IPS DF 6.9 (cell line): ENCODE data around the gene CPXM1.
"Not testable (repeated sequence)": the region's sequence is repeated elsewhere in the genome, so short reads cannot be mapped to it uniquely, and the experiment has no call there.

Experiments
- DNase-seq: peaks from one replicate; pipeline ENCODE4 v3.0.0-alpha.2; 2013; ENCODE audit warnings: low read depth, low spot score
- H3K27ac ChIP-seq: one replicate; pipeline ENCODE4 v1.5.1; 2013; ENCODE audit warnings: low read length, control low read depth
- H3K27me3 ChIP-seq: 2 replicates; pipeline ENCODE4 v1.6.1; 2013; ENCODE audit warnings: mild to moderate bottlenecking, low read length; ENCODE audit not compliant: control insufficient read depth, insufficient read depth
- H3K36me3 ChIP-seq: 2 replicates; pipeline ENCODE4 v1.6.1; 2013; ENCODE audit warnings: low read length; ENCODE audit not compliant: control insufficient read depth, insufficient read depth
- H3K4me1 ChIP-seq: 2 replicates; pipeline ENCODE4 v1.6.1; 2013; ENCODE audit warnings: low read length; ENCODE audit not compliant: control insufficient read depth, insufficient read depth
- H3K4me3 ChIP-seq: 2 replicates; pipeline ENCODE4 v1.5.1; 2013; ENCODE audit warnings: mild to moderate bottlenecking, low read length
- H3K9me3 ChIP-seq: 2 replicates; pipeline ENCODE4 v1.6.1; 2013; ENCODE audit warnings: low read length, inconsistent platforms; ENCODE audit not compliant: control insufficient read depth, insufficient read depth
- WGBS: extraction: QIAGEN DNeasy Blood & Tissue Kit; methylation state at CpG from one replicate; pipeline ENCODE4 v1.1.7; 2013; ENCODE audit warnings: mixed read lengths, missing lambda C conversion rate; ENCODE audit not compliant: insufficient read length, insufficient coverage; 5-methylcytosine and 5-hydroxymethylcytosine counted together

CPXM1 gene

DNA sequence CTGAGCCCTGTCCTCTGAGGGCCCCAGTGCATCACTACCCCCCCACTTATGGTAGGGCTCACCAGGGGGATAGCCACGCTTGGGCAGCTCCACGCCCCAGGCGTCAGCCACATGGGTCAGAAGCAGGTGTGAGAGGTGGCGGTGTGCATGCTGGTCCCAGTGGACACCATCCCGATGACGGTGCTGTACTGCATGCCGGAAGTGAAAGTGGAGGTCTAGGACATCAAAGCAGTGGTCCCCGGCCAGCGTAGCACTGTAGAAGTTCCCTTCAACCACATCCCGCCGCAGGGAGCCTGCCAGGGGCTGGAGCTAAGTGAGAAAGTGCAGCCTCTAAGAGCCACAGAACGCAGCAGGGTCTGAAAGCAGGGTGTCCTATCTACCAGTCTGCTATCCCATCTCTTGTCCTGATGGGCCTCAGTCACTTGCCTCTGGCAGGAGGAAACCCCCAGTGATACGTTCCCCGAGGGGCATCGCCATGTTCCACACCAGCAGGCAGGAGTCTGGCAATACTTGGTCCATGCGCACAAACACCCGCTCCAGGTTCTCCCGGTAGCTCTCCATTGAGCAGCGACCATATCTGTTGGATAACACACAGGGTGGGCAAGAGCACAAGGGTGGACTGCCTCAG, 37.9 kb upstream of the CPXM1 start:
- Histone ChIP-seq H3K27ac (no peak overlapping the region), H3K9me3 (no peaks in the 10 kb centered on the region)
- WGBS, result no CpG with 5 or more reads among the region's 19 CpGs

DNA sequence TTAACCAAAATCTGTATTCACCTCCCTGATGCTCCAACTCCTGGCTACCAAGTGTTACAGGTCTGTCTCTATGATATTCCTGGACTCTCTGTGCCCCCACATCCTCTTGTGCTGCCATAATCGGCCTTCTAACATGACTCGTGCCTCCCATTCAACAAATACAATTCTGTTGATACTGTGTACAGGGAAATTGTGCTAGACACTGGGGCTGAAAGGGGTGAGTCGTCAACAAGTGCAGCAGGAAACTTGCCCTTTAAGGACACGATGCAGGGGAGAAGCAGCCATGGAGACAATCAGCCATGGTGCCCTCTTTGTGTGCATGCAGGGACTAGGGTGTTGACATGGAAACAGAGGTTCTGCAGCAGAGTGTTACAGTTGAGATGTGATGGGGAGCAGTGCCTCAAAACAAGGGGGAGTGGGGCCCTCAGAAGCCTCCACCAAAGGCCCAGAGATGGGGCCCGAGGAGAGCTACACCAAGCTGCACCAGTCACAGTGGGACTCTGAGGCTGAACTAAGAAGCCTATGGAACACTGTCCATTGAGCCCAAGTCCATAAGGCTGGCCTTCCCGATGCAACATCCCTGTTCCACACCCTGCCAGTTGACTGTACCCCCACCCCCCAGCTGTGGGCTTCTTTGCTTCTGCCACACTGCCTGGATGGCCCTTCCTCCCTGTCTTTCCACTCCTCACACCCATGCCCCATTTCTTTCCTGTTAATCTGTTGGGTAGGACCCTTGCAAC, 37.0 kb upstream of the CPXM1 start:
- Histone ChIP-seq H3K27me3 (no peaks in the 10 kb centered on the region; the same call in 1 of the 2 replicates), H3K27ac (no peak overlapping the region), H3K4me3 (no peak overlapping the region), H3K36me3 (peaks cover 5% of the 10 kb centered on the region; the same call in 1 of the 2 replicates), H3K4me1 (peaks cover 3% of the 10 kb centered on the region; the same call in 1 of the 2 replicates), H3K9me3 (no peaks in the 10 kb centered on the region)
- no CpG with 5 or more reads among the region's 6 CpGs for WGBS
- no peak for DNase-seq

More for the DNA sequence above, 37.9 kb upstream of the CPXM1 start:
- no peaks in the 10 kb centered on the region; the same call in 1 of the 2 replicates for H3K27me3 ChIP-seq
- peaks cover 5% of the 10 kb centered on the region; the same call in 1 of the 2 replicates for H3K36me3 ChIP-seq
- no peak for DNase-seq
- no peak overlapping the region for H3K4me3 ChIP-seq
- H3K4me1 ChIP-seq, result peaks cover 3% of the 10 kb centered on the region; the same call in 1 of the 2 replicates

DNA sequence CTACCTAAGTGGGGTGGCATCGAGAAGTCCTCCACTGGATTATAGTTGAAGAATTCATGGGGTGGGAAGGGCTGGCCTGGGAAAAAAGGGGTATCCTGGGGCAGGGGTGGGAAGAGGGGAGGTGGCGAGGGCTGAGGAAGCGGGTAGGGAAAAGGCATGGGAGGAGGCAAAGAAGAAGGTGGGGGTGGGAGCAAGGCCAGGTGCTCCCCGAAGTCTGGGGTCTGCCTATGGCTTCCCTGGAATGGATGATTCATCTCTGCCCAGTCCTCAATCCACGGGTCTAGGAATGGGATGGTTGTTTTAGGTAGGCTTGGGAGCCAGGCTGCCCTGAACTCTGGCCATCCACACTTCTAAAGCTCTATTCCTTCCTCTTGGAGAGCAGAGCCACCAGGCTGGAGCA, 35.6 kb upstream of the CPXM1 start:
- DNase-seq, result no peak
- Histone ChIP-seq H3K9me3 (no peaks in the 10 kb centered on the region), H3K36me3 (peaks cover 5% of the 10 kb centered on the region; the same call in 1 of the 2 replicates), H3K27ac (no peak overlapping the region), H3K27me3 (no peaks in the 10 kb centered on the region; the same call in 1 of the 2 replicates), H3K4me1 (peaks cover 3% of the 10 kb centered on the region; the same call in 1 of the 2 replicates), H3K4me3 (no peak overlapping the region)
- no CpG with 5 or more reads among the region's 5 CpGs for WGBS

DNA sequence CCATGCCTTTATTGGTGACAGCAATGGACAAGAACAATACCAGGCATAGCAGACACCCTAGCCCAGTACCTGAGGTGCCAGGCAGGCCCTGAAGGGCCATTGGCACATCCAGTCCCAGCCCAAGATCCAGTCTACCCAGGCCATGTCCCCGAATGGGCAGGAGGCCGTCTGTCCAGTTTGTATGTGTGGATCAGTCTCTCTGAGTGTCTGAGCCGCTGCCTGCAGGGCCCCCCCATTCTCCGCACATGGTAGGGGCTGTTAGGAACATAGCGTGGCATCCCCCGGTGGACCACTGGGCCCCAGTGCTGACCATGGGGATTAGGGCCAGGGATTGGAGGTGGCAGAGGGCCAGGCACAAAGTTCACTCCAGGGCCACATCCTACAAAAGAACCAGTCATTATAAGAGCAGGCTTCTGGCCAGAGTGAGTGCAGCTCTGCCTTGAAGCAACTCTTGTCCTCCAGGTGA, 34.9 kb upstream of the CPXM1 start:
- no peaks in the 10 kb centered on the region for H3K9me3 ChIP-seq
- no peaks in the 10 kb centered on the region; the same call in 1 of the 2 replicates for H3K27me3 ChIP-seq
- H3K36me3 ChIP-seq, result peaks cover 5% of the 10 kb centered on the region; the same call in 1 of the 2 replicates
- H3K4me3 ChIP-seq, result no peak overlapping the region
- no CpG with 5 or more reads among the region's 6 CpGs for WGBS
- H3K4me1 ChIP-seq, result peaks cover 3% of the 10 kb centered on the region; the same call in 1 of the 2 replicates
- no peak overlapping the region for H3K27ac ChIP-seq
- no peak for DNase-seq

DNA sequence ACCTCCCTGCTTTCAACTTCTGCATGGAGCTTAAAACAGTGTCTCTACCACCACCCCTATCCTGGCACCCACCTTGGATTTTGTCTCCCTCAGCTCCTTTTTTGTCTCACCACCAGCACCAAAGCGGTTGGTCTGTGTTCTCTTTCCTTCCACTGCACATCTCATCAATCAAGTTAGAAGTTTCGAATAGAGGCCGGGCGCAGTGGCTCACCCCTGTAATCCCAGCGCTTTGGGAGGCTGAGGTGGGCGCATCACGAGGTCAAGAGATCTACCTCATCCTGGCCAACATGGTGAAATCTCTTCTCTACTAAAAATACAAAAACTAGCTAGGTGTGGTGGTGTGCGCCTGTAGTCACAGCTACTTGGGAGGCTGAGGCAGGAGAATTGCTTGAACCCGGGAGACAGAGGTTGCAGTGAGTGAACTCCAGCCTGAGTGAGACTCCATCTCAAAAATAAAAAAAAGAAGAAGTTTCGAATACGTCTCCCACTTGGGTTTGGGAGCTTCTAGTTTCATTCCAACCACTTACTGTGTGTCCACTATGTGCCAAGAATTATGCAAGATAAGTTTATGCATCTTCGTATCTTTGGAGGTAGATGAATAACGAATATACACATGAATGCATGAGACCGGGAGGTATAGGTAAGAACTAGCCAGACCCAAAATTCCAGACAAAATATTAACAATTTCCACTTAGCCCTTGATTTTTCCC, 34.1 kb upstream of the CPXM1 start:
- no peak for DNase-seq
- Histone ChIP-seq H3K4me1 (no peaks in the 10 kb centered on the region), H3K27ac (no peak overlapping the region), H3K4me3 (no peak overlapping the region), H3K36me3 (peaks cover 5% of the 10 kb centered on the region; the same call in 1 of the 2 replicates), H3K9me3 (no peaks in the 10 kb centered on the region), H3K27me3 (no peaks in the 10 kb centered on the region; the same call in 1 of the 2 replicates)
- no CpG with 5 or more reads among the region's 14 CpGs for WGBS

DNA sequence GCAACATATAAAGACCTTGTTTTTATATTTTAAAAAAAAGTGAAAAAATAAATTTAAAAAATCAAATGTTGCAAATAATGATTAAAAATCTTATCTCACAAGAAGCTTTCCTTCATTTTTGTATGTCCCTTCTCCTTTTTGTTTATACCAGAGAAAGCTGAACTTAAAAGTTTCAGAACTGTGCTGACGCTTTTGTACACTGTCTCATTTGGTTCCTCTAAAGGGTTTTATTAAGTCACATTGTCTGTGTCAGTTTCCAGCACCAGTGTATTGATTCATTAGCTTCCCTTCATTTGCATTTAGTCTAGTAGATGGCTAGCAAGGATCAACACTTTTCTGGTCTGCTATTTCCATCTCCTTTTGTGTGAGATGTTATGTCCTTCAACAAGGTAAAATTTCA, 33.3 kb upstream of the CPXM1 start:
- Histone ChIP-seq H3K27ac (no peak overlapping the region), H3K4me3 (no peak overlapping the region), H3K36me3 (peaks cover 5% of the 10 kb centered on the region; the same call in 1 of the 2 replicates), H3K4me1 (no peaks in the 10 kb centered on the region), H3K27me3 (no peaks in the 10 kb centered on the region), H3K9me3 (no peaks in the 10 kb centered on the region)
- no CpG with 5 or more reads among the region's 1 CpG for WGBS
- no peak for DNase-seq

DNA sequence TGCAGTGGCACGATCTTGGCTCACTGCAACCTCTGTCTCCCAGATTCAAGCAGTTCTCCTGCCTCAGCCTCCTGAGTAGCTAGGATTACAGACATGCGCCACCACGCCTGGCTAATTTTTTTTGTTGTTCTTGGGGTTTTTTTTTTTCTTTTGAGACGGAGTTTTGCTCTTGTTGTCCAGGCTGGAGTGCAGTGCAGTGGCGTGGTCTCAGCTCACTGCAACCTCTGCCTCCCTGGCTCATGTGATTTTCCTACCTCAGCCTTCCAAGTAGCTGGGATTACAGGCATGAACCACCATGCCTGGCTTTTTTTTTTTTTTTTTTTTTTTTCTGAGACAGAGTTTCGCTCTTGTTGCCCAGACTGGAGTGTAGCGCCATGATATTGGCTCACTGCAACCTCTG, 30.8 kb upstream of the CPXM1 start:
- not testable (repeated sequence) for H3K4me3 ChIP-seq, DNase-seq, H3K36me3 ChIP-seq, H3K27me3 ChIP-seq, H3K9me3 ChIP-seq, H3K4me1 ChIP-seq, H3K27ac ChIP-seq
- no CpG with 5 or more reads among the region's 7 CpGs for WGBS

DNA sequence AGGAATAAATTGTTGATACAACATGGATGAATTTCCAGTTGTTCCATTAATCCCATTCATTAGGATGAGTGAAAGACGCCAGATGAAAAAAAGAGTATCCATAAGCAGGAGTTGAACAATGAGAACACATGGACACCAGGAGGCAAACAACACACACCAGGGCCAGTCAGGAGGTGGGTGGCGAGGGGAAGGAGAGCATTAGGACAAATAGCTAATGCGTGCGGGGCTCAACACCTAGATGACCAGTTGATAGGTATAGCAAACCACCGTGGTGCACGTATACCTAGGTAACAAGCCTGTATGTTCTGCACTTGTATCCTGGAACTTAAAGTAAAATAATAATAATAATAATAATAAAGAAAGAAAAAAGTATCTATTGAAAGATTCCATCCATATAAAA, 28.9 kb upstream of the CPXM1 start:
- DNase-seq, result no peak

DNA sequence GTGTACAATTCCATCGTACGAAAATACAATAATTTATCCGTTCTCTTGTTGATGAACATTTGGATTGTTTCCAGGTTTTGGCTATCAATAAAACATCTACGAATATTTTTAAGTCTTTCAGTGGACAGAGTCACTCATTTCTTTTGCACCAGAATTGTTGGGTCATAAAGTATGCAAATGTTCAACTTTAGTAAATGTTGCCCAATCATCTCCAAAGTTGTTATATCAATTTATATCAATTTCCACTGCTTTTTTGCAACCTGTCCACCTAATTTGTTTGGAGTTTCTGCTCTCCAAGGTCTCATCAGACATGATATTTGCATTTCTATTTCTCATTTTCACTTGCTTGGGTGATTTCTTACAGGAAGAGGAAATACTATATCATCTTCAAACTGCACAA, 26.2 kb upstream of the CPXM1 start:
- peaks cover 1% of the 10 kb centered on the region; the same call in 1 of the 2 replicates for H3K27me3 ChIP-seq
- H3K27ac ChIP-seq, result no peak overlapping the region
- WGBS, result no CpG with 5 or more reads among the region's 4 CpGs
- DNase-seq, result no peak
- no peaks in the 10 kb centered on the region; the same call in 1 of the 2 replicates for H3K4me1 ChIP-seq
- no peaks in the 10 kb centered on the region for H3K9me3 ChIP-seq
- H3K4me3 ChIP-seq, result no peak overlapping the region
- H3K36me3 ChIP-seq, result no peaks in the 10 kb centered on the region

More for the DNA sequence above, 28.9 kb upstream of the CPXM1 start:
- H3K27me3 ChIP-seq, result no peaks in the 10 kb centered on the region
- H3K4me3 ChIP-seq, result no peak overlapping the region
- H3K9me3 ChIP-seq, result no peaks in the 10 kb centered on the region
- H3K36me3 ChIP-seq, result no peaks in the 10 kb centered on the region
- WGBS, result no CpG with 5 or more reads among the region's 6 CpGs
- no peak overlapping the region for H3K27ac ChIP-seq
- no peaks in the 10 kb centered on the region for H3K4me1 ChIP-seq

DNA sequence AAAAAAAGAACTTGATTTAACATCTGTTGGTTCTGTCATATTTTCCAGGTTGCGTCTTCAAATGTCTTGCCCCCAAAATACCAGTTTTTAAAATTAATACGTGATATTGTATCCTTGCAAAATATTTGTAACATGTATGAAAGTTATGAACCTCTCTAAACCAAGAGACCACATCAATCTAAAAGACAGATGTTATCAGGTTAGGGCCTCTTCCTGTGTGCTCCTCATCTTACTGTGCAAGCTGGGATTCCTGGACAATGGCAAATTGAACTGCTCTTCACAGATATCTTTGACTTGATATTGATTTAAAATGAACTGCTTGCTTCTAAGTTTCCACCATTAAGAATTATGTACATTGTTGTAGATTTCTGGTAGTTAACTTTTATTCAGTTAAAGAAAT, 25.3 kb upstream of the CPXM1 start:
- no peaks in the 10 kb centered on the region for H3K36me3 ChIP-seq
- H3K27ac ChIP-seq, result no peak overlapping the region
- H3K9me3 ChIP-seq, result no peaks in the 10 kb centered on the region
- no peak overlapping the region for H3K4me3 ChIP-seq
- no CpG with 5 or more reads among the region's 2 CpGs for WGBS
- peaks cover 1% of the 10 kb centered on the region; the same call in 1 of the 2 replicates for H3K27me3 ChIP-seq
- peaks cover 1% of the 10 kb centered on the region for H3K4me1 ChIP-seq
- DNase-seq, result no peak
